Chondrocyte (in vitro differentiated cells): ENCODE results near the gene SNRPN. TPM values are rescaled to one million over a fixed set of nuclear protein-coding genes. Genes with fewer than 3 reads are reported as not detected.

Experiments used
- DNase-seq: peaks from one replicate; pipeline ENCODE4 v3.0.0; 2021; ENCODE audit warnings: mixed read lengths, low spot score
- H3K27ac Mint-ChIP-seq: one replicate; pipeline ENCODE4 v1.8.0; 2021; ENCODE audit warnings: mild to moderate bottlenecking, moderate library complexity, mixed read lengths; ENCODE audit not compliant: unreplicated experiment
- H3K27me3 Mint-ChIP-seq: 2 replicates; pipeline ENCODE4 v1.8.0; 2021; ENCODE audit warnings: low read depth, mixed read lengths
- H3K36me3 Mint-ChIP-seq: 2 replicates; pipeline ENCODE4 v1.8.0; 2021; ENCODE audit warnings: low read depth, mixed read lengths
- H3K4me1 Mint-ChIP-seq: 2 replicates; pipeline ENCODE4 v1.8.0; 2021; ENCODE audit warnings: low read depth, mild to moderate bottlenecking, mixed read lengths
- H3K4me3 Mint-ChIP-seq: one replicate; pipeline ENCODE4 v1.8.0; 2021; ENCODE audit warnings: mild to moderate bottlenecking, moderate library complexity, mixed read lengths; ENCODE audit not compliant: unreplicated experiment
- H3K9me3 Mint-ChIP-seq: 2 replicates; pipeline ENCODE4 v1.8.0; 2021; ENCODE audit warnings: low read depth, mixed read lengths
- CTCF ChIP-seq: fragments of 200-600 bp; sonication (generic); IDR thresholded peaks from 2 replicates; pipeline ENCODE4 v1.5.0; 2021; ENCODE audit warnings: antibody characterized with exemption, mild to moderate bottlenecking, moderate library complexity
- total RNA-seq: library from RNA; stranded (reverse); gene quantifications from 3 replicates; pipeline ENCODE4 v1.2.1, GENCODE V29; 2021

The SNRPN gene
- total RNA-seq, 1 donor from 2014 or later, result 99.5 TPM

- H3K27me3 Mint-ChIP-seq, result no peaks in the 10 kb centered on the region
- DNase-seq, result no peak
- H3K36me3 Mint-ChIP-seq, result no peaks in the 10 kb centered on the region
- H3K4me1 Mint-ChIP-seq, result peaks cover 20% of the 10 kb centered on the region
- TF ChIP-seq CTCF, result no peak
- H3K27ac Mint-ChIP-seq, result peak overlapping the region; percentile 92
- H3K4me3 Mint-ChIP-seq, result peak overlapping the region; percentile 92
- H3K9me3 Mint-ChIP-seq, result peaks cover 4% of the 10 kb centered on the region
Measured at GRCh38 chr15:24956111-24956838, 1.5 kb downstream of the SNRPN start.

- Mint-ChIP-seq H3K9me3 (peaks cover 2% of the 10 kb centered on the region), H3K27ac (peak overlapping the region; percentile 55), H3K4me3 (peak overlapping the region; percentile 7), H3K36me3 (no peaks in the 10 kb centered on the region), H3K27me3 (no peaks in the 10 kb centered on the region), H3K4me1 (peaks cover 21% of the 10 kb centered on the region)
- TF ChIP-seq CTCF, result no peak
- DNase-seq, result no peak
Measured at GRCh38 chr15:24957691-24958090, 2.9 kb downstream of the SNRPN start.

GRCh38 chr15:24961967-24962366, 7.2 kb downstream of the SNRPN start:
- H3K4me1 Mint-ChIP-seq, result peaks cover 19% of the 10 kb centered on the region

GRCh38 chr15:24962880-24963279, 8.1 kb downstream of the SNRPN start:
- Mint-ChIP-seq H3K27me3 (no peaks in the 10 kb centered on the region), H3K36me3 (peaks cover 15% of the 10 kb centered on the region), H3K4me1 (peaks cover 10% of the 10 kb centered on the region), H3K9me3 (peaks cover 16% of the 10 kb centered on the region), H3K4me3 (no peak overlapping the region), H3K27ac (no peak overlapping the region)
- DNase-seq, result no peak
- TF ChIP-seq CTCF, result no peak

More at GRCh38 chr15:24961967-24962366, 7.2 kb downstream of the SNRPN start:
- Mint-ChIP-seq H3K9me3 (peaks cover 14% of the 10 kb centered on the region), H3K4me3 (no peak overlapping the region), H3K27ac (no peak overlapping the region), H3K27me3 (no peaks in the 10 kb centered on the region), H3K36me3 (peaks cover 12% of the 10 kb centered on the region)
- no peak for DNase-seq
- TF ChIP-seq CTCF, result no peak

- Mint-ChIP-seq H3K4me3 (no peak overlapping the region), H3K36me3 (peaks cover 20% of the 10 kb centered on the region)
Measured at GRCh38 chr15:24966364-24967103, 11.7 kb downstream of the SNRPN start.

More at GRCh38 chr15:24966364-24967103, 11.7 kb downstream of the SNRPN start:
- no peak overlapping the region for H3K27ac Mint-ChIP-seq
- H3K27me3 Mint-ChIP-seq, result no peaks in the 10 kb centered on the region
- no peak for DNase-seq
- no peak for TF ChIP-seq CTCF
- peaks cover 25% of the 10 kb centered on the region for H3K9me3 Mint-ChIP-seq
- no peaks in the 10 kb centered on the region for H3K4me1 Mint-ChIP-seq
